Measurements from ENCODE around the gene FBXO4.
"Not testable (repeated sequence)": the region's sequence is repeated elsewhere in the genome, so short reads cannot be mapped to it uniquely, and the experiment has no call there.

FBXO4 gene

GRCh38 chr5:41921874-41922273, 3.2 kb upstream of the FBXO4 start:
- no peak for DNase-seq

- DNase-seq, result no peak
These were observed 582 bp upstream of the FBXO4 start for GRCh38 chr5:41924526-41924871.

GRCh38 chr5:41925555-41925951, 472 bp downstream of the FBXO4 start:
- peak in 31 of 58 donors; percentile 2 to 56 (median 27) for DNase-seq

- DNase-seq, result no peak
These were observed 2.5 kb downstream of the FBXO4 start for GRCh38 chr5:41927604-41928003.

- DNase-seq, result no peak
These were observed 4.0 kb downstream of the FBXO4 start for GRCh38 chr5:41929035-41929434.

GRCh38 chr5:41932770-41933169, 7.7 kb downstream of the FBXO4 start:
- no peak for DNase-seq

- DNase-seq, result no peak
These were observed 10.5 kb downstream of the FBXO4 start for GRCh38 chr5:41935544-41935943.

GRCh38 chr5:41940641-41941040, 15.6 kb downstream of the FBXO4 start:
- no peak for DNase-seq

GRCh38 chr5:41945332-41945955, 20.4 kb downstream of the FBXO4 start:
- DNase-seq, result not testable (repeated sequence)

GRCh38 chr5:41951224-41951623, 26.1 kb downstream of the FBXO4 start:
- DNase-seq, result no peak

GRCh38 chr5:41954286-41954685, 29.2 kb downstream of the FBXO4 start:
- DNase-seq, result no peak

GRCh38 chr5:41955432-41956024, 30.4 kb downstream of the FBXO4 start:
- no peak for DNase-seq

- no peak for DNase-seq
These were observed 31.9 kb downstream of the FBXO4 start for GRCh38 chr5:41956943-41957342.

- no peak for DNase-seq
These were observed 35.4 kb downstream of the FBXO4 start for GRCh38 chr5:41960481-41960880.

- no peak for DNase-seq
These were observed 36.7 kb downstream of the FBXO4 start for GRCh38 chr5:41961736-41962135.

GRCh38 chr5:41962491-41962890, 37.4 kb downstream of the FBXO4 start:
- DNase-seq, result no peak

- no peak for DNase-seq
These were observed 41.5 kb downstream of the FBXO4 start for GRCh38 chr5:41966401-41967105.

- DNase-seq, result no peak
These were observed 42.3 kb downstream of the FBXO4 start for GRCh38 chr5:41967401-41967800.

- no peak for DNase-seq
These were observed 43.2 kb downstream of the FBXO4 start for GRCh38 chr5:41968153-41968723.

GRCh38 chr5:41973087-41973486, 48.0 kb downstream of the FBXO4 start:
- no peak for DNase-seq

GRCh38 chr5:41973887-41974286, 48.8 kb downstream of the FBXO4 start:
- no peak for DNase-seq

GRCh38 chr5:41978676-41979075, 53.6 kb downstream of the FBXO4 start:
- no peak for DNase-seq

- no peak for DNase-seq
These were observed 55.3 kb downstream of the FBXO4 start for GRCh38 chr5:41980396-41980795.

Measured in anterior cingulate cortex (tissue), 58 donors.